PC-9 (cell line): ENCODE data around the gene ARHGAP26.

Source experiments
- CTCF ChIP-seq: fragments of 200-600 bp; sonication (generic); conservative IDR thresholded peaks from 2 replicates; pipeline ENCODE4 v1.6.1; 2017; ENCODE audit warnings: mixed run types, antibody characterized with exemption, mild to moderate bottlenecking, moderate library complexity
- EZH2 ChIP-seq: fragments of 200-600 bp; sonication (generic); IDR thresholded peaks from 2 replicates; pipeline ENCODE4 v1.8.0; 2017; ENCODE audit warnings: antibody characterized with exemption, low read depth

GRCh38 chr5:143120460-143121134 lies 350.4 kb downstream of the ARHGAP26 start:
- no peak for TF ChIP-seq CTCF
- no peak for TF ChIP-seq EZH2
